Neural progenitor cell (in vitro differentiated cells): ENCODE measurements around the gene PROK1.
"Not testable (repeated sequence)": the region's sequence is repeated elsewhere in the genome, so short reads cannot be mapped to it uniquely, and the experiment has no call there.

ENCODE experiments used
- CTCF ChIP-seq: fragments of 200-600 bp; sonication (generic); IDR thresholded peaks from 2 replicates; pipeline ENCODE4 v1.5.1; 2017; ENCODE audit warnings: antibody characterized with exemption, mild to moderate bottlenecking
- EZH2 ChIP-seq: fragments of 200-600 bp; sonication (generic); IDR thresholded peaks from 2 replicates; pipeline ENCODE4 v1.6.1; 2017; ENCODE audit warnings: antibody characterized with exemption, mild to moderate bottlenecking, moderate library complexity
- EZH2phosphoT487 ChIP-seq: fragments of 200-600 bp; sonication (generic); IDR thresholded peaks from 2 replicates; pipeline ENCODE4 v1.6.1; 2017; ENCODE audit warnings: antibody characterized with exemption

- TF ChIP-seq CTCF, EZH2, EZH2phosphoT487: not testable (repeated sequence)
Observed at GRCh38 chr1:110406407-110406806, 44.5 kb upstream of the PROK1 start.
